ENCODE data around the gene TSPAN4.

The TSPAN4 gene

GRCh38 chr11:864898-865297 is 22.2 kb downstream of the TSPAN4 start:
- H3K27me3 ChIP-seq: no peaks in the 10 kb centered on the region
- TF ChIP-seq Cebpa-rat (IDR thresholded peaks at IDR 0.05): no peak
- no peak overlapping the region for H3K4me2 ChIP-seq
- peaks cover 0 to 81% (median 22%) of the 10 kb centered on the region in 11 experiments; a peak in 16 of 22 replicates for H3K36me3 ChIP-seq
- no peak overlapping the region for H3K9ac ChIP-seq
- peaks cover 0 to 28% (median 15%) of the 10 kb centered on the region in 10 experiments; a peak in 17 of 20 replicates for H3K4me1 ChIP-seq
- H3K4me3 ChIP-seq: no peak overlapping the region
- H3K27ac ChIP-seq: no peak overlapping the region
- H3K9me3 ChIP-seq (replicated peaks in 1 of 11): no peaks in the 10 kb centered on the region
- H4K20me1 ChIP-seq: peaks cover 11 to 100% (median 69%) of the 10 kb centered on the region in 11 experiments; a peak in 20 of 22 replicates

- Histone ChIP-seq H3K4me3 (no peak overlapping the region), H3K36me3 (peaks cover 0 to 76% (median 25%) of the 10 kb centered on the region in 11 experiments; a peak in 16 of 22 replicates), H3K9ac (no peak overlapping the region), H3K4me2 (no peak overlapping the region), H3K27me3 (no peaks in the 10 kb centered on the region), H3K27ac (no peak overlapping the region), H3K4me1 (peaks cover 0 to 19% (median 7%) of the 10 kb centered on the region in 10 experiments; a peak in 10 of 20 replicates), H4K20me1 (peaks cover 6 to 100% (median 61%) of the 10 kb centered on the region in 11 experiments; a peak in 18 of 22 replicates), H3K9me3 (replicated peaks in 1 of 11) (no peaks in the 10 kb centered on the region)
- TF ChIP-seq Cebpa-rat (IDR thresholded peaks at IDR 0.05): no peak
Observed at GRCh38 chr11:865462-866430, 23.1 kb downstream of the TSPAN4 start.

- no peak overlapping the region for H3K9ac ChIP-seq
- H3K9me3 ChIP-seq (replicated peaks in 1 of 11): no peaks in the 10 kb centered on the region
- peaks cover 0 to 72% (median 27%) of the 10 kb centered on the region in 11 experiments; a peak in 17 of 22 replicates for H3K36me3 ChIP-seq
- no peak overlapping the region for H3K27ac ChIP-seq
- no peak overlapping the region for H3K4me2 ChIP-seq
- TF ChIP-seq Cebpa-rat (IDR thresholded peaks at IDR 0.05): no peak
- peaks cover 0 to 18% (median 2%) of the 10 kb centered on the region in 10 experiments; a peak in 7 of 20 replicates for H3K4me1 ChIP-seq
- no peak overlapping the region for H3K4me3 ChIP-seq
- peaks cover 6 to 99% (median 56%) of the 10 kb centered on the region in 11 experiments; a peak in 17 of 22 replicates for H4K20me1 ChIP-seq
- no peaks in the 10 kb centered on the region for H3K27me3 ChIP-seq
Observed at GRCh38 chr11:866481-866880, 23.8 kb downstream of the TSPAN4 start.

- H3K4me1 ChIP-seq: peaks cover 0 to 7% (median 0%) of the 10 kb centered on the region in 10 experiments; a peak in 3 of 20 replicates
Observed at GRCh38 chr11:867856-868358, 25.3 kb downstream of the TSPAN4 start.

GRCh38 chr11:868394-868793 is 25.7 kb downstream of the TSPAN4 start:
- peaks cover 0 to 98% (median 45%) of the 10 kb centered on the region in 11 experiments; a peak in 17 of 22 replicates for H4K20me1 ChIP-seq
- no peak overlapping the region for H3K27ac ChIP-seq
- H3K4me1 ChIP-seq: peaks cover 0 to 7% (median 0%) of the 10 kb centered on the region in 10 experiments; a peak in 3 of 20 replicates
- no peak overlapping the region for H3K4me2 ChIP-seq
- TF ChIP-seq Cebpa-rat (IDR thresholded peaks at IDR 0.05): no peak
- peaks cover 0 to 54% (median 33%) of the 10 kb centered on the region in 11 experiments; a peak in 17 of 22 replicates for H3K36me3 ChIP-seq
- no peak overlapping the region for H3K4me3 ChIP-seq
- no peaks in the 10 kb centered on the region for H3K27me3 ChIP-seq
- no peaks in the 10 kb centered on the region for H3K9me3 ChIP-seq (replicated peaks in 1 of 11)
- H3K9ac ChIP-seq: no peak overlapping the region

More at GRCh38 chr11:867856-868358, 25.3 kb downstream of the TSPAN4 start:
- peaks cover 0 to 59% (median 33%) of the 10 kb centered on the region in 11 experiments; a peak in 17 of 22 replicates for H3K36me3 ChIP-seq
- no peak overlapping the region for H3K4me3 ChIP-seq
- no peak overlapping the region for H3K9ac ChIP-seq
- H3K27ac ChIP-seq: no peak overlapping the region
- H3K27me3 ChIP-seq: no peaks in the 10 kb centered on the region
- peaks cover 0 to 98% (median 48%) of the 10 kb centered on the region in 11 experiments; a peak in 17 of 22 replicates for H4K20me1 ChIP-seq
- TF ChIP-seq Cebpa-rat (IDR thresholded peaks at IDR 0.05): no peak
- H3K4me2 ChIP-seq: no peak overlapping the region
- H3K9me3 ChIP-seq (replicated peaks in 1 of 11): no peaks in the 10 kb centered on the region

- no peaks in the 10 kb centered on the region for H3K9me3 ChIP-seq (replicated peaks in 1 of 11)
- H4K20me1 ChIP-seq: peaks cover 0 to 96% (median 41%) of the 10 kb centered on the region in 11 experiments; a peak in 17 of 22 replicates
- H3K4me1 ChIP-seq: peaks cover 0 to 7% (median 0%) of the 10 kb centered on the region in 10 experiments; a peak in 2 of 20 replicates
- no peak overlapping the region for H3K9ac ChIP-seq
- TF ChIP-seq Cebpa-rat (IDR thresholded peaks at IDR 0.05): no peak
- H3K36me3 ChIP-seq: peaks cover 0 to 50% (median 33%) of the 10 kb centered on the region in 11 experiments; a peak in 17 of 22 replicates
- H3K27me3 ChIP-seq: no peaks in the 10 kb centered on the region
- no peak overlapping the region for H3K4me2 ChIP-seq
- H3K27ac ChIP-seq: no peak overlapping the region
- no peak overlapping the region for H3K4me3 ChIP-seq
Observed at GRCh38 chr11:868802-869201, 26.1 kb downstream of the TSPAN4 start.

- Histone ChIP-seq H3K36me3 (peaks cover 0 to 46% (median 33%) of the 10 kb centered on the region in 11 experiments; a peak in 17 of 22 replicates), H3K27ac (no peak overlapping the region), H3K4me2 (no peak overlapping the region), H3K4me3 (no peak overlapping the region), H4K20me1 (peaks cover 0 to 95% (median 33%) of the 10 kb centered on the region in 11 experiments; a peak in 15 of 22 replicates), H3K9me3 (replicated peaks in 1 of 11) (no peaks in the 10 kb centered on the region), H3K27me3 (no peaks in the 10 kb centered on the region), H3K4me1 (0 out of 20 replicates have a peak, but pooled peaks cover 0 to 7% (median 0%) of the 10 kb centered on the region in 10 experiments), H3K9ac (no peak overlapping the region)
- no peak for TF ChIP-seq Cebpa-rat (IDR thresholded peaks at IDR 0.05)
Observed at GRCh38 chr11:869399-870126, 26.9 kb downstream of the TSPAN4 start.

- H3K27ac ChIP-seq: no peak overlapping the region
- H3K9ac ChIP-seq: 0 out of 22 replicates have a peak overlapping the region, but pooled peaks of 1 of the 11 experiments have one; percentile 10
- no peaks in the 10 kb centered on the region for H3K27me3 ChIP-seq
- no peak overlapping the region for H3K4me3 ChIP-seq
- peaks cover 0 to 50% (median 35%) of the 10 kb centered on the region in 11 experiments; a peak in 16 of 22 replicates for H3K36me3 ChIP-seq
- no peak for TF ChIP-seq Cebpa-rat (IDR thresholded peaks at IDR 0.05)
- no peaks in the 10 kb centered on the region for H3K9me3 ChIP-seq (replicated peaks in 1 of 11)
- 0 out of 20 replicates have a peak, but pooled peaks cover 0 to 7% (median 0%) of the 10 kb centered on the region in 10 experiments for H3K4me1 ChIP-seq
- H4K20me1 ChIP-seq: peaks cover 0 to 95% (median 30%) of the 10 kb centered on the region in 11 experiments; a peak in 14 of 22 replicates
- no peak overlapping the region for H3K4me2 ChIP-seq
Observed at GRCh38 chr11:870127-870413, 27.4 kb downstream of the TSPAN4 start.

All from BLaER1 treated with 17β-estradiol and CSF1 and Interleukin-3, amounts not matched to agents 10 nM and 100 nM (cell line).